PFSK-1 (cell line): Measurements from ENCODE around the gene PRR14L.

Source experiments
- FOXP2 ChIP-seq: optimal IDR thresholded peaks from 2 replicates; pipeline ENCODE3; 2011; ENCODE audit warnings: borderline replicate concordance, control low read depth, inconsistent platforms; ENCODE audit not compliant: insufficient read depth; ENCODE audit errors: extremely low read length, extremely low read depth
- POLR2AphosphoS5 ChIP-seq: IDR thresholded peaks from 2 replicates; pipeline ENCODE4 v1.6.1; 2012; ENCODE audit warnings: low read depth, mild to moderate bottlenecking, control low read depth, low read length, moderate library complexity
- REST ChIP-seq, 2 experiments: IDR thresholded peaks; 2 replicates each; pipeline versions ENCODE4 v1.6.1 to v1.8.0; 2011 to 2012; ENCODE audit warnings: low read depth in 2 of 2, low read length in 2 of 2, control low read depth in 1 of 2, inconsistent platforms in 1 of 2, mild to moderate bottlenecking in 1 of 2, moderate library complexity in 1 of 2; ENCODE audit not compliant: insufficient read depth in 1 of 2
- SIN3A ChIP-seq: IDR thresholded peaks from 2 replicates; pipeline ENCODE4 v1.6.1; 2012; ENCODE audit warnings: mild to moderate bottlenecking, low read length, moderate library complexity, borderline replicate concordance; ENCODE audit not compliant: insufficient read depth
- TAF1 ChIP-seq: IDR thresholded peaks from 2 replicates; pipeline ENCODE4 v1.6.1; 2012; ENCODE audit warnings: low read length, control low read depth, borderline replicate concordance; ENCODE audit not compliant: insufficient read depth

GRCh38 chr22:31789803-31790202 is 39.9 kb upstream of the PRR14L start:
- no peak for TF ChIP-seq SIN3A
- no peak for TF ChIP-seq POLR2AphosphoS5
- no peak for TF ChIP-seq REST (IDR thresholded peaks at IDR 0.05; ENCODE audit: insufficient read depth in 1 of 2, low read depth in 2 of 2, low read length in 2 of 2)
- TF ChIP-seq TAF1 = no peak
- TF ChIP-seq FOXP2 = no peak
